Activated CD4-positive, alpha-beta T cell treated with anti-CD3 and anti-CD28 coated beads for 48 hours (primary cell): ENCODE results near the gene NSG2.

Experiments
- DNase-seq: peaks from one replicate; pipeline ENCODE4 v3.0.0-alpha.2; 2020

The NSG2 gene

GRCh38 chr5:174155281-174155680 is 109.8 kb downstream of the NSG2 start:
- DNase-seq, result no peak

GRCh38 chr5:174155706-174156105 is 110.2 kb downstream of the NSG2 start:
- DNase-seq, result no peak

GRCh38 chr5:174157048-174157447 is 111.5 kb downstream of the NSG2 start:
- DNase-seq, result no peak
